Stimulated activated CD4-positive, alpha-beta T cell treated with anti-CD3 and anti-CD28 coated beads, TNF-alpha, amount 100 ng/mL, for 48 hours (primary cell): Measurements from ENCODE around the gene PTPRF.

Experiments
- DNase-seq, 3 donors: peaks; one replicate each; pipeline ENCODE4 v3.0.0-alpha.2; 2020; ENCODE audit warnings: low read depth in 3 of 3

The PTPRF gene

GRCh38 chr1:43605157-43605556, 74.5 kb downstream of the PTPRF start:
- no peak for DNase-seq

DNA sequence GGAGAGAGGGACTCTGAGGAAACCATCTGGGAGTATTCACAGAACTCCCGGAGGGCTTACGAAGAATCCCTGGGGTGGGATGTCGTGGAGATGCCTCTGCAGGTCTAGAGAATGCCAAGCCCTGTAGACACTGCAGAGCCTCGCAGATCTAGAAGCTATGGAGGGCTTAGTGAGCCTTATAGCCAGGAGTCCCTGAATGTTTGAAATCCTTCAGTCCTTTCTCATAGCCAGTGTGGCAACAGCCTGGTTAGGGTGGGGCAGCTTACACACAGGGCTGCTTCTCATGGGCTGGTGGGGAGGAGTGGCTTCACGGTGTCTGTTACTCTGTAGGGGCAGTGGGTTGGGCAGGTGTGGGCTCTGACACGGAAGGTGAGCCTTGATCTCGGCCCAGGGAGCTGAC, 75.1 kb downstream of the PTPRF start:
- DNase-seq, result no peak

GRCh38 chr1:43606624-43607023, 75.9 kb downstream of the PTPRF start:
- no peak for DNase-seq

- no peak for DNase-seq
Observed at GRCh38 chr1:43608827-43609226, 78.1 kb downstream of the PTPRF start.

DNA sequence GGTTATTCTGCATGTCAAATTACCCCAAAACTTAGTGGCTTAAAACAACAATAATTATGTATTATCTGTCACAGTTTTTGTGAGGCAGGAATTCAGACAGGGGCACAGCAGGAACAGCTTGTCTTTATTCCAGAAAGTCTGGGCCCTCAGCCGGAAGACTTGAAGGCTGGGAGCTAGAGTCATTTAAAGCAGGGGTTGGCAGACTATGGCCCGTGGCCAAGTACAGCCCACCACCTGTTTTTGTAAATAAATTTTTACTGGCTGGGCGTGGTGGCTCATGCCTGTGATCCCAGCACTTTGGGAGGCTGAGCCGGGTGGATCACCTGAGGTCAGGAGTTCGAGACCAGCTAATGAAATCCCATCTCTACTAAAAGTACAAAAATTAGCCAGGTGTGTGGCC, 79.7 kb downstream of the PTPRF start:
- DNase-seq, result no peak

DNA sequence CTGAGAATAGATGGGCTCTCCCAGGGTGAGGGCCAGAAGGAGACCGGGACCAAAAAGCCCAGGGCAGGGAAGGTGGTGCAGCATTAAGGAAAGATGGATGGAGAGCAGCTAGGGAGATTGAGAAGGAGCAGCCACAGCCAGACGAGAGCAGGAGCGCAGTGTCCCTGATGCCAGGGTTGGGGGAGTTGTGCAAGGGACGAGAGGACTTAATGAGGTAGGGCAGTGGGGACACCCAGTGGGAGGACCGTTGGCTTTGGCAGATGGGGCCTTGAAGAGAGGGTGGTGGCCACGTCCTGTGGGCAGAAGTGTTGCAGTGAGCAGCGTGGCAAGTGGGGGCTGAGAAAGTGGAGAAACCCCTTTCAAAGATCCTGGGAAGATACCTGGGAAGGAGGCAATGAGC, 81.3 kb downstream of the PTPRF start:
- DNase-seq, result no peak

- no peak for DNase-seq
Observed at GRCh38 chr1:43612406-43612805, 81.7 kb downstream of the PTPRF start.

- no peak for DNase-seq
Observed at GRCh38 chr1:43613075-43613942, 82.6 kb downstream of the PTPRF start.

DNA sequence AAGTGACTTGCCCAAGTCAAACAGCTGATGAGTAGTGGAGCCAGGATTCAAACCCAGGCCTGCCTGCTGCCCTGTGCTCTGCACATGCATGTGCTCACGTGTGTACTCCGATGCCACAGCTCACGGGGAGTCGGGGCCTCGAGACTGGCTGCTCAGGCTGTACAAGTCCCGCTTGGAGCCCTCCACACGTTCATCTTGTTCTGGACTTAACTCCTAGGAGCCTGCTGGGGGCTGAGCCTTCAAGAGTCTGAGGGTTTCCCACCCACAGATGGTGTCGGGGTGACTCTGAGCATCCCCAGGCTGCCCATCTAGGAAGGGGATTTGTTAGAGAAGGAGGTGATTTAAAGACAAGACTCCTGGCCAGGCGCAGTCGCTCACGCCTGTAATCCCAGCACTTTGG, 83.5 kb downstream of the PTPRF start:
- DNase-seq, result no peak

DNA sequence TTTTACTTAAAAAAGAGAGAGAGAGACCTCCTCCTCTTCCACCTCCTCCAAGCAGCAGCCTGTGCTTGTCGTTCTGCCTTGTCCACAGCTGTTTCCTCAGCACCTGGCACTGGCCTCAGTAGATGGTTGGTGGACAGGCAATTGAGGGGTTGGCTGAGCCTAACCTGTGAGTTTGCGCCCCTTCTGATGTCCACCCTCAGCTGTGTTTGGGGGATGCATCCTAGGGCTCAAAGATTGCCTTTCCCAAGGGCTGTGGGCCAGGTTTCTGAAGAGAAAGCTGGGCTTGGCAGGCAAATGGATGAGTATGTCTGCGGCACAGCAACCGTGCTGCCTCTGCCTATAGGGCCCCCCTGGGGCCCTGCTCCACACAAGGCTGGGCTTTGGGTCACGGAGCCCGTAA, 84.2 kb downstream of the PTPRF start:
- DNase-seq, result no peak

DNA sequence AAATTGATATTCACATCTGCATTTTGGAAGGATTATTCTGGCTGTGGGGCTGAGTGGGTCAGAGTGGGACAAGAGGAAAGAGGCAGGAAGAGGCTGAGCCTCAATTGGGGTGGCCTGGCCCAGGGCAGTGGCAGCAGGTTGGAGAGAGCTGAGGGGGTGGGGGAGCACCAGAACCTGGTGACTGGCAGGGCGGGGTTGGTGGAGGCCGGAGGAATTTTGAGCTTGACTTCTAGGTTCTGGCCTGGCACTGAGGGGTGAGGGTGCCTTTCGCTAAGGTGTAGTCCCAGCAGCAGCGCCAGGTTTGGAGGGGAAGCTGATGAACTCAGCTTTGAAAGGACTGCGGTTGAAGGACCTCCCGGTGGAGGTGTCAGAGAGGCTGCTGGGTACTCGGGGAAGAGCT, 85.7 kb downstream of the PTPRF start:
- DNase-seq, result no peak

DNA sequence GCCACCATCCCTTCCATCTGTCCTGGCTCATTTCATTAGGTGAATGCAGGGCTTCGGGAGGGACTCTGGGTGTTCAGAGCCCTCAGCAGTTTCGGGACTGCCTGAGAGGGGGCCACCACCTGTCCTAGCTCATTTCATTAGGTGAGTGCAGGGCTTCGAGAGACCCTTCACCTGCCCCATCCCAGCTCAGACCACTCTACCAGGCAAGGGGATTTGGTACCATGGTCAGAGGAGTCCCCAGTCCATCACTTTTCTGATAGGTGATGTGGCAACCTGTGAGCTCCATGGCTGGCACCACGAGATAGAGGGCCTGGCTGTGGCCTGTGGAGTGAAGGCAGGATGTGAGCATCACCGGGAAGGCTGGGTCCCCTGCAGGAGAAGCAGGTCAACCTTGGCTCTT, 86.3 kb downstream of the PTPRF start:
- no peak for DNase-seq

DNA sequence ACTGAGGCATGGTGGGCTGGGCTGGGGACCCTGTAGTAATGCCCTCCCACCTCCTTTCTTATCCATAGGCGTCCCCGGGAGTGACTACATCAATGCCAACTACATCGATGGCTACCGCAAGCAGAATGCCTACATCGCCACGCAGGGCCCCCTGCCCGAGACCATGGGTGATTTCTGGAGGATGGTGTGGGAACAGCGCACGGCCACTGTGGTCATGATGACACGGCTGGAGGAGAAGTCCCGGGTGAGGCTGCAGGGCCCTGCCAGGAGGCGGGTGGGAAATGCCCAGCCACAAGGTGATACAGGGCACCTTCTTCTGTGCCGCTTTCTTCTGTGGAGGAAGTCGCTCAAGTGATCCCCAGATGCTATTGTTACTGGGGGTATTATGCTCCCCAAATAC, 87.0 kb downstream of the PTPRF start:
- DNase-seq, result no peak

GRCh38 chr1:43618521-43619313, 88.0 kb downstream of the PTPRF start:
- no peak for DNase-seq

DNA sequence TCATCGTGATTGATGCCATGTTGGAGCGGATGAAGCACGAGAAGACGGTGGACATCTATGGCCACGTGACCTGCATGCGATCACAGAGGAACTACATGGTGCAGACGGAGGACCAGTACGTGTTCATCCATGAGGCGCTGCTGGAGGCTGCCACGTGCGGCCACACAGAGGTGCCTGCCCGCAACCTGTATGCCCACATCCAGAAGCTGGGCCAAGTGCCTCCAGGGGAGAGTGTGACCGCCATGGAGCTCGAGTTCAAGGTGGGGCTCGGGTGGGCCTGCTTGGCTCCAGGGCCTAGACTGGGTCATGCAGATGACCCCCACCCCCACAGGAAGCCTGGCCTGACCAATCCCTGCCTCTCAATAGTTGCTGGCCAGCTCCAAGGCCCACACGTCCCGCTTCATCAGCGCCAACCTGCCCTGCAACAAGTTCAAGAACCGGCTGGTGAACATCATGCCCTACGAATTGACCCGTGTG, 88.7 kb downstream of the PTPRF start:
- DNase-seq, result no peak

- DNase-seq, result no peak
Observed at GRCh38 chr1:43619996-43620920, 89.6 kb downstream of the PTPRF start.

- no peak for DNase-seq
Observed at GRCh38 chr1:43620956-43621355, 90.3 kb downstream of the PTPRF start.

DNA sequence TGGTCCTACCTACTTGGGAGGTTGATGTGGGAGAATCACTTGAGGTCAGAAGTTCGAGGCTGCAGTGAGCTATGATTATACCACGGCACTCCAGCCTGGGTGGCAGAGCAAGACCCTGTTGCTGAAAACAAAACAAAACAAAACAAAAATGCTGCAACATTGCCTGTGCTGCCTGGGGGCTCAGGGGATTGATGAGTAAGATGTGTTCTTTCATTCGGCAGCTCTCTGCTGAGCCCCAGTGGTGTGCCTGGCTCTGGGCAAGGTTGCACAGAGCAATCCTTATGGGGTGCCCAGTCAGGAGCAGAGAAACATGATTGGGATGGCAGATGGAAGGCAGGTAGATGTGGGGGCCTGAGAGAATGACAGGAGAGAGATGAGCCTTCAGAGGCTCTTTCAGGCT, 90.7 kb downstream of the PTPRF start:
- no peak for DNase-seq

- no peak for DNase-seq
Observed at GRCh38 chr1:43621861-43622260, 91.2 kb downstream of the PTPRF start.

- no peak for DNase-seq
Observed at GRCh38 chr1:43622471-43622870, 91.8 kb downstream of the PTPRF start.

- DNase-seq, result no peak
Observed at GRCh38 chr1:43622901-43623780, 92.5 kb downstream of the PTPRF start.
